HG02798 (cell line): ENCODE data around the gene ADARB2.
A peak's percentile ranks its signal among the peaks of the same experiment; 100 is the strongest.

Experiments
- ATAC-seq: cut with Tn5 transposase; IDR thresholded peaks from one replicate; pipeline ENCODE4 v1.9.1; 2021; ENCODE audit warnings: mild to moderate bottlenecking; ENCODE audit not compliant: unreplicated experiment, poor library complexity

The ADARB2 gene

DNA sequence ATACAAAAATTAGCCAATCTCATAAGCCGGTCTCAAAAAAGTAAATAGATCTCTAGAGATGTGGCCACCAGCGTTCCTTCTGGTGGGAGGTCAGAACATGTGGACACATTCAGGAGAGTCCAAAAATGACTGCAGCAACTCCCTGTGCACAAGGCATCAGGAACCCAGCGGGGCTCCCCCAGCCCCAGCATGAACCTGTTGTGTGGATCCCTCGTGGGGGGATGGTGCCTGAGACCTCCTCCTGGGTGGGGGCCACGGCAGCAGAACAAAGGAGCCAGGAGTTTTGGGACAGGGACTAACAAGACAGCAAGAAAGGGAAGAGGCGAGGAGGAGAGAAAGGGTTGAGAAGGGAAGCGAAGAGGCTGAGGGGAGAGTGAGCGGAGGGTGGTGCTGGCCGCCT, 559.4 kb downstream of the ADARB2 start:
- ATAC-seq, result no peak

DNA sequence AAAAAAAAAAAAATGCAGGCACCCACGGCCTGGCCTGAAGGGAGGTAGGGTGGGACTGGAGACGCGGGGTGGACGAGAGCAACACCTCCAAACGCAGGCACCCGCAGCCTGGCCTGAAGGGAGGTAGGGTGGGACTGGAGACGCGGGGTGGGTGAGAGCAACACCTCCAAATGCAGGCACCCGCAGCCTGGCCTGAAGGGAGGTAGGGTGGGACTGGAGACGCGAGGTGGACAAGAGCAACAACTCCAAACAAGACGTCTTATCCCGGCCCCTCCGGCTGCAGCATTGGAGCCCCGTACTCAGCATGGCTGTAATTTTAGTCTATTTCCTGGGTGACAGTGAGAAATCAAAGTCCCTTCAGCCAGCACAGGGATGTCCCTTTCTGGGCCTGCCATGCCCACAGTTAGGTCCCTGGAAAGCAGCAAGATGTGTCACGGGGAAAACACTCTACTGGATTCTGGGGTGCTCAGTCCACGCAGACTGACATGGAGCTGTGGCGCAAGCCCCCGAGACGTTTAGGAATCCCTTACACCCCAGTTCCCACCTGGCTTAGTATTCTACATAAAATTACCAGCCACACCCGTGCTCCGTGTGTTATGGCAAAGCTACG, 561.3 kb downstream of the ADARB2 start:
- ATAC-seq, result no peak

DNA sequence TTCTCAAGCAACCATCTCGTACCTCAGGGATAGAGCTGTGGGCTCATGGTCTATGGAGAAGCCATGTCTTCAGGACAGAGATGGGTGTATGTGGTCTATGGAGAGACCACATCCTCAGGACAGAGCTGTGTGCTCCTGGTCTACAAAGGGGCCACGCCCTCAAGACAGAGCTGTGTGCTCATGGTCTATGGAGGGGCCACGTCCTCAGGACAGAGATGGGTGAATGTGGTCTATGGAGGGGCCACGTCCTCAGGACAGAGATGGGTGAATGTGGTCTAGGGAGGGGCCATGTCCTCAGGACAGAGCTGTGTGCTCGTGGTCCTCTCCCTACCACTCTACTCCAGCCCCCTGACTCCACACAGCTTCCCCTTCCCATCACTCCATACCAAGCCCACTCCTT, 563.3 kb downstream of the ADARB2 start:
- no peak for ATAC-seq

- ATAC-seq, result no peak
Measured at GRCh38 chr10:1173091-1173490, 564.2 kb downstream of the ADARB2 start.

- ATAC-seq, result no peak
Measured at GRCh38 chr10:1172256-1172984, 564.9 kb downstream of the ADARB2 start.

DNA sequence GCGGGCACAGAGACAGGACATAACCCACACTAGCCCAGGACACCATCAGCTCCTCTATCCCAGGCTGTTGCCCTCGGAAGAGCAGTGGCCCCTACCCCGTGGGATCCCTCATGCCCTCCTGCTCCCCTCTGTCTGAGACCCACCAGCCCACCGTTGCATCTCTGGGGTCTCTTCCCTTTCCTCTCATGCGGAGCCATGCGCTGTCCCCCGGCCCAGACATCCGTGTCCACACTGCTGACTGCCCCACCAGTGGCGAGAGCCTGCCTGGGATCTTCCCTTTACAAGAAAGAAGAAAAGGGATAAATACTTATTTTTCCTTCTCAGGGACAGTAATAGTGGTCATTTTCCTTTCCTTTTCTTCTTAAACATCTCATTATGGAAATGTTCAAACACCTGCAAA, 565.7 kb downstream of the ADARB2 start:
- no peak for ATAC-seq

DNA sequence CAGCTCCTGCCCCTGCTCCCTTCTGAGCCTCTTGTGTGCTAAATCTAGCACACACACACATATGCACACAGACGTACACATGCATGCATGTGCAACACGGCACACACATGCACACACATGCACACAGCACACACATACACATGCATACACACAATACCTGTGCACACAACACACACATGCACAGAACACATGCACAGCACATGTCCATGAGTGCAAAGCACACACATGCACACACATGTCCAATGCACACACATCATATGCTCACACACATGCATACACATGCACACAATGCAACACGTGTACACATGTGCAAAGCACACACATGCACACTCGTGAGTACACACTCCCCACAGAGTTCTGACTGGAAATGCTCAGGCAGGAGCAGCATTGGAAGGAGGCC, 566.1 kb downstream of the ADARB2 start:
- ATAC-seq, result no peak

- ATAC-seq, result no peak
Measured at GRCh38 chr10:1170867-1171180, 566.5 kb downstream of the ADARB2 start.

GRCh38 chr10:1169981-1170866, 567.1 kb downstream of the ADARB2 start:
- no peak for ATAC-seq

DNA sequence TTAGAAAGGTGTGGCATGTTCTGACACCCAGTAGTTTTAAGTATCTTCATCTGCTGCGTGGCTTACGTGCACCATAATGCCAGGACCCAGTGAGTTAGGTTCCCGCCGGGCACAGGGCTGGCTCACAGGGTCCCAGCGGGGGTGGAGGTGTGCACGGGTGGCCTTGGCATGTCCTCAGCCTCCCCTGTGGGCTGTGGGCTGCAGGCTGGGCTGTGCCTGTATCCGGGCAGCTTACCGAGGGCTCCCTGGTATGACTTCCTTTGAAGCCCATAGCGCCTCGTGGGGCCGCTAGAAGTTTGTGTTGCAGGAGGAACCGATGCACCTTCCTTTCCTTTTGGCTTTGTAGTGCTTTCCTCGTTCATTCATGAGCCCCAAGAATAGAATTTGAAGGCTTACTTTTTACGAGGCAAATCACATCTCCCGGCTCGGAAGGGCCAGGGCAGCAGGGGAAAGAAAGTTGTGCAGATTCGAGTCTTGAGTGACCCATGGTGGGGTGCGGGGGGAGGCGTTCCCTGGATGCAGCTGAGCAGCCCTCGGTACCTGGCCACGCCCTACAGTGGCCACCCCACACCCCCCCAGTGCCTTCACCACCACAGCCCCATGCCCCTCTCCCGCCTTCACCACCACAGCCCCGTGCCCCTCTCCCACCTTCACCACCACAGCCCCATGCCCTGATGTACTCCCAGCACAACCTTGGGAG, 568.0 kb downstream of the ADARB2 start:
- ATAC-seq, result no peak

DNA sequence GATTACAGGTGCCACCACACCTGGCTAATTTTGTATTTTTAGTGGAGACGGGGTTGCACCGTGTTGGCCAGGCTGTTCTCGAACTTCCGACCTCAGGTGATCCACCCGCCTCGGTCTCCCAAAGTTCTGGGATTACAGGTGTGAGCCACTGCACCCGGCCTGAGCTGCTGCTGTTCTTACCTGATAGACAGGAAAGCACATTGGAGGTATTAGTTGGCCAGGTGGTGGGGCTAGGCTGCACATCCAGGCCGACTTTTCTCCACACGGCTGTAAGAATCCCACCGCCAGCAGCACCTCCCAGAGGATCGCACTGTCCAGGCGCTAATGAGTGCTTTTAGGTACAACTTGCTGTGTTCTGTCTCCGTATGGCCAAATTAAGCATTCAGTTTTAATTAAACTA, 568.6 kb downstream of the ADARB2 start:
- ATAC-seq, result no peak

DNA sequence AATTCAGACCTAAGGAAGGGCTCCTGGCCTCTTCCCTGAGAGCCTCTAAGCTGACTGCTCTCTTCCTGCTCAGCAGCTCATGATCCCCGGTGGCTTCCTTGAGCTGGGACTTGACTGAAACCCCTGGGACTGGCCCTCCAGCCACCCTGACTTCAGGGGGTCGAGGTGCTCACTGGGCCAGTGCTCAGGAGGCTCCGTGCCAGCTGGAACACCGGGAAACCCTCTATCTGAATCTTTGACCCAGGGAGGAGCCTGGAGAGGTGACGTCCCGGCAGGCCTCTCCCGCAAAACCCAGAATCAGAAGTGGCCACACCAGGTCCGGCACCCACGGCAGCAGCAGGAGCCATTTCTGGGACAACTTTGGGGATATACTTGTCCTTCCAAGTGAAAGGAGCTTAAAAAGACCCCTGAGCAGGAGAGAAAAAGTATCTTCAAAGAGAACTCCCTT, 570.5 kb downstream of the ADARB2 start:
- no peak for ATAC-seq

GRCh38 chr10:1166101-1166827, 571.1 kb downstream of the ADARB2 start:
- no peak for ATAC-seq

- ATAC-seq, result no peak
Measured at GRCh38 chr10:1163831-1164230, 573.5 kb downstream of the ADARB2 start.

DNA sequence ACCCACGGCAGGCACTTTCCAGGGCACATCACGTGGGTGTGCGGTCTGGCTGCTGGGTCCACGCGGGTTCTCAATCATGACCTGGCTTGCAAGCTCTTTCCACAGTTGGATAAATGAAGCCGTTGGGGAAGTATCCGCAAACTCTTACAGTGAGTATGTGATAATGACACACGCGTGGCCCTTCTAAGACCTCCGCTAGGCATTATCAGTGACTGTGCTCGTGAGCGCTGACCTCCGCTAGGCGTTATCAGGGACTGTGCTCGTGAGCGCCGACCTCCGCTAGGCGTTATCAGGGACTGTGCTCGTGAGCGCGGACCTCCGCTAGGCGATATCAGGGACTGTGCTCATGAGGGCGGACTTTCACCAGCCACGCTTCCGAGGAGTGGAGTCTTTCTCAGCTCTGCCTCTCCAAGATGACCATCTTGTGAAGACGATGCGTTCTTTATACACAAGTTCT, 574.1 kb downstream of the ADARB2 start:
- no peak for ATAC-seq

DNA sequence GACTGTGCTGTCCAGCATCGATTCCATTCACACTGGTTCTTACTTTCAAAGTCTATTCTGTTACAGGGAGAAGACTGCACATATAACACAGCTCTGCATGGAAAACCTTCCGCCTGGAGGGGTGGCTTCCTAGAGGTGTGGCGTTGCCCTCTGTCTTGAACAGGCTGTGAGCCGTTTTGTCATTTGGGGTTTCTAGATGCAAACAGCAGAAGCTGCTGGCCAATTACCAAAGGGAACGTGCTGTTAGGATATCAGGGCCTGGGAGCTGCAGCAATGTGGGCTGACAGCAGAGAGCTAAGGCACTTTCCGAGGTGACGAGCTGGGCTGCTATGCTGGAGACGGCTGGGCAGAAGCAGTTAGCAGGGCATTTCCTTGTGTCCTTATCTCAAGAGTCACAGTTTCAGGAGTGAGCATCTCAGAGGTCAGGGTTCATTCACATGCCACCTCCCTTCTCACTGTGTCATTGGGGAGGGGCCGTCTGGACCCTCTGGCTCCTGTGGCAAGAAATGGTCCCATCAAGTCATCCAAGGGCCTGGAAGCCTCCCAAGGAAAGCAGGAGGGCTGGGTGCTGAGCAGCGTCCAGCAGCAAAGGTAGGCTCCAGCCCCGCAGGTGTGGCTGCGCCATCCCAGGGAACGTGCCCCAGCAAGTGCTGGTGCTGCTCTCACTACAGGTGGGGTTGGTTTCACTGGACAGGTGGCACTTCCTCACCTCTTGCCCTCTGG, 574.7 kb downstream of the ADARB2 start:
- no peak for ATAC-seq

- ATAC-seq, result peak; percentile 55
Measured at GRCh38 chr10:1161315-1161673, 576.0 kb downstream of the ADARB2 start.

GRCh38 chr10:1160561-1161314, 576.6 kb downstream of the ADARB2 start:
- peak; percentile 18 for ATAC-seq
